HepG2 (cell line): ENCODE data around the gene TTC23L. TPM values are rescaled to one million over a fixed set of nuclear protein-coding genes. Genes with fewer than 3 reads are reported as not detected.
A peak's percentile ranks its signal among the peaks of the same experiment; 100 is the strongest.

Source experiments
- ATM ChIP-seq: fragments of 450-650 bp; IDR thresholded peaks from 2 replicates; pipeline ENCODE4 v1.7.1; 2017; ENCODE audit warnings: mild to moderate bottlenecking, borderline replicate concordance
- DR1 ChIP-seq: sonication (generic); formaldehyde crosslinking; IDR thresholded peaks from 2 replicates; pipeline ENCODE4 v1.8.0; 2021; ENCODE audit warnings: mild to moderate bottlenecking, missing genetic modification reagents, inconsistent platforms
- FLYWCH1 ChIP-seq: sonication (generic); formaldehyde crosslinking; IDR thresholded peaks from 2 replicates; pipeline ENCODE4 v1.8.1; 2023; ENCODE audit warnings: mild to moderate bottlenecking, missing genetic modification reagents
- HNF4G ChIP-seq, 2 experiments: sonication (generic) in 1 of 2; formaldehyde crosslinking in 1 of 2; IDR thresholded peaks; 2 replicates each; pipeline versions ENCODE4 v1.4.0 to v1.6.1; 2011 to 2020; ENCODE audit warnings: borderline replicate concordance in 2 of 2, low read depth in 2 of 2, mild to moderate bottlenecking in 2 of 2, low read length in 1 of 2, missing genetic modification reagents in 1 of 2, moderate library complexity in 1 of 2
- MATR3 ChIP-seq: sonication (generic); formaldehyde crosslinking; IDR thresholded peaks from 2 replicates; pipeline ENCODE4 v1.4.0; 2020; ENCODE audit warnings: missing genetic modification reagents
- SMARCE1 ChIP-seq: fragments of 450-650 bp; IDR thresholded peaks from 2 replicates; pipeline ENCODE4 v1.6.1; 2017; ENCODE audit warnings: borderline replicate concordance
- ZFP62 ChIP-seq: sonication (generic); formaldehyde crosslinking; IDR thresholded peaks from 2 replicates; pipeline ENCODE4 v1.4.0; 2020; ENCODE audit warnings: missing genetic modification reagents
- ZNF569 ChIP-seq: sonication (generic); formaldehyde crosslinking; IDR thresholded peaks from 2 replicates; pipeline ENCODE4 v1.5.0; 2020; ENCODE audit warnings: mild to moderate bottlenecking, missing genetic modification reagents, moderate library complexity, borderline replicate concordance
- ZNF670 ChIP-seq: sonication (generic); formaldehyde crosslinking; IDR thresholded peaks from 2 replicates; pipeline ENCODE4 v1.8.0; 2022; ENCODE audit warnings: mild to moderate bottlenecking, missing genetic modification reagents, borderline replicate concordance
- ZNF781 ChIP-seq: sonication (generic); formaldehyde crosslinking; IDR thresholded peaks from 2 replicates; pipeline ENCODE4 v1.5.1; 2020; ENCODE audit warnings: borderline replicate concordance, mild to moderate bottlenecking, missing genetic modification reagents; ENCODE audit errors: not compliant biosample characterization
- ZNF788 ChIP-seq: sonication (generic); formaldehyde crosslinking; IDR thresholded peaks from 2 replicates; pipeline ENCODE4 v1.5.0; 2020; ENCODE audit warnings: mild to moderate bottlenecking, missing genetic modification reagents, borderline replicate concordance
- polyA plus RNA-seq, 8 experiments: library from polyadenylated mRNA; depleted of rRNA in 3 of 8; stranded (reverse) in 7 of 8; unstranded in 1 of 8; fragments of >200 nt; fragmentation: Illumina TruSeq in 4 of 8; extraction: Trizol in 4 of 8; gene quantifications; 2 replicates each; pipeline versions ENCODE4 v1.2.1 to v1.2.3, GENCODE V29; 2011 to 2016; ENCODE audit warnings: low read depth in 4 of 8, missing spikeins in 1 of 8, mixed read lengths in 1 of 8; ENCODE audit not compliant: insufficient read depth in 1 of 8
- total RNA-seq, 5 experiments: library from RNA; depleted of rRNA; stranded (reverse); fragments of >200 nt; fragmentation: Illumina TruSeq; extraction: Trizol; gene quantifications; 2 replicates each; pipeline ENCODE4 v1.2.3, GENCODE V29; 2016; ENCODE audit warnings: low read depth in 1 of 5
- TF ChIP-seq, protein P1 (sequence below): fragments of 450-650 bp; IDR thresholded peaks from 2 replicates; pipeline ENCODE4 v1.6.1; 2017; ENCODE audit warnings: mild to moderate bottlenecking
- TF ChIP-seq, protein P2 (sequence below): sonication (generic); formaldehyde crosslinking; IDR thresholded peaks from 2 replicates; pipeline ENCODE4 v1.4.0; 2020; ENCODE audit warnings: missing genetic modification reagents
- TF ChIP-seq, protein P3 (sequence below): sonication (generic); formaldehyde crosslinking; IDR thresholded peaks from 2 replicates; pipeline ENCODE4 v1.5.1; 2020; ENCODE audit warnings: mild to moderate bottlenecking, moderate library complexity, missing genetic modification reagents
- TF ChIP-seq, protein P4 (sequence below): sonication (generic); formaldehyde crosslinking; IDR thresholded peaks from 2 replicates; pipeline ENCODE4 v1.4.0; 2020; ENCODE audit warnings: missing genetic modification reagents, borderline replicate concordance
- TF ChIP-seq, protein P5 (sequence below): sonication (generic); formaldehyde crosslinking; conservative IDR thresholded peaks from 2 replicates; pipeline ENCODE4 v1.8.0; 2022; ENCODE audit warnings: missing genetic modification reagents

Gene TTC23L
- total and polyA plus RNA-seq, 2 of the 13 experiments (the other 11 are each of a cell fraction or from before 2014, with no cell fraction given) = 0.37 to 1.4 TPM

DNA sequence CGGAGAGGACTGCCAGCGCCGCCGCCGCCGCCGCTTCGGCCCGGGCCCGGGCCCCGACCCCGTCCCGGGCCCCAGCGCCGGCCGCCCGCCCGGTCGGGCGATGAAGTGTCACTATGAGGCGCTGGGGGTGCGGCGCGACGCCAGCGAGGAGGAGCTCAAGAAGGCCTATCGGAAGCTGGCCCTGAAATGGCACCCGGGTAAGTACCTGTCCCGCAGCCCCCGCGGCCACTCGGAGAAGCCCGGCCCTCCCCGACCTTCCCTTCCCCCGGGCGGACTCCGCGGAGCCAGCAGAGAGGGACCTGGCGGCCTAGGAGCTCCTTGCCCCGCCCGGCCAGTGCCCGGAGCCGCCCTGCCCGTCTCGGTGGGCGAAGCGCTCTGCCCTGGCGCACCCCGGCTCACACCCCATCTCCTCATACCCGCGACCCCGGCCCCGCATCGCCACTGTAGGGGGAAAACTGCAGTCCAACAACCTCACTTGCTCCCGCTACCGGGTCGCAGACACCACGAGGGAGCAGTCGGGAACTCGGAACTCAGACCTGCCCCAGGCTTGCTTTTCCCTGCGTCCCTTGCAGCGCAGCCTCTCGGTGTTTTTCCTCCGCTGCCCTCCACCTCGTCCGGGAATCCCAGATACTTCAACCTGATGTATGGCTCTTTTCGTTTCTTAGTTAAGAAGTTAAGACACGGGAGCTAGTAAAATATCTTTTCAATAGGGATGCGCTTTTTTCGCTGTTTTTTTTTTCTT is 90.9 kb downstream of the TTC23L start (continued):
- TF ChIP-seq, protein P1, sequence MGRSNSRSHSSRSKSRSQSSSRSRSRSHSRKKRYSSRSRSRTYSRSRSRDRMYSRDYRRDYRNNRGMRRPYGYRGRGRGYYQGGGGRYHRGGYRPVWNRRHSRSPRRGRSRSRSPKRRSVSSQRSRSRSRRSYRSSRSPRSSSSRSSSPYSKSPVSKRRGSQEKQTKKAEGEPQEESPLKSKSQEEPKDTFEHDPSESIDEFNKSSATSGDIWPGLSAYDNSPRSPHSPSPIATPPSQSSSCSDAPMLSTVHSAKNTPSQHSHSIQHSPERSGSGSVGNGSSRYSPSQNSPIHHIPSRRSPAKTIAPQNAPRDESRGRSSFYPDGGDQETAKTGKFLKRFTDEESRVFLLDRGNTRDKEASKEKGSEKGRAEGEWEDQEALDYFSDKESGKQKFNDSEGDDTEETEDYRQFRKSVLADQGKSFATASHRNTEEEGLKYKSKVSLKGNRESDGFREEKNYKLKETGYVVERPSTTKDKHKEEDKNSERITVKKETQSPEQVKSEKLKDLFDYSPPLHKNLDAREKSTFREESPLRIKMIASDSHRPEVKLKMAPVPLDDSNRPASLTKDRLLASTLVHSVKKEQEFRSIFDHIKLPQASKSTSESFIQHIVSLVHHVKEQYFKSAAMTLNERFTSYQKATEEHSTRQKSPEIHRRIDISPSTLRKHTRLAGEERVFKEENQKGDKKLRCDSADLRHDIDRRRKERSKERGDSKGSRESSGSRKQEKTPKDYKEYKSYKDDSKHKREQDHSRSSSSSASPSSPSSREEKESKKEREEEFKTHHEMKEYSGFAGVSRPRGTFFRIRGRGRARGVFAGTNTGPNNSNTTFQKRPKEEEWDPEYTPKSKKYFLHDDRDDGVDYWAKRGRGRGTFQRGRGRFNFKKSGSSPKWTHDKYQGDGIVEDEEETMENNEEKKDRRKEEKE = no peak
- TF ChIP-seq ZNF781 (CRISPR knock-in tag) (no peak), DR1 (CRISPR knock-in tag) (0 out of 2 replicates have a peak, but pooled peaks have one; percentile 46), MATR3 (CRISPR knock-in tag) (no peak), ZFP62 (CRISPR knock-in tag) (no peak), FLYWCH1 (CRISPR knock-in tag) (no peak), SMARCE1 (no peak), ZNF670 (CRISPR knock-in tag) (no peak), ZNF788 (CRISPR knock-in tag) (peak; percentile 60; the same call in 1 of the 2 replicates), ATM (no peak), HNF4G (IDR thresholded peaks at IDR 0.05; ENCODE audit: borderline replicate concordance, low read depth, low read length) (no peak), HNF4G (CRISPR knock-in tag; IDR thresholded peaks at IDR 0.05; ENCODE audit: borderline replicate concordance, low read depth) (no peak), ZNF569 (CRISPR knock-in tag) (no peak)
- TF ChIP-seq, protein P2, sequence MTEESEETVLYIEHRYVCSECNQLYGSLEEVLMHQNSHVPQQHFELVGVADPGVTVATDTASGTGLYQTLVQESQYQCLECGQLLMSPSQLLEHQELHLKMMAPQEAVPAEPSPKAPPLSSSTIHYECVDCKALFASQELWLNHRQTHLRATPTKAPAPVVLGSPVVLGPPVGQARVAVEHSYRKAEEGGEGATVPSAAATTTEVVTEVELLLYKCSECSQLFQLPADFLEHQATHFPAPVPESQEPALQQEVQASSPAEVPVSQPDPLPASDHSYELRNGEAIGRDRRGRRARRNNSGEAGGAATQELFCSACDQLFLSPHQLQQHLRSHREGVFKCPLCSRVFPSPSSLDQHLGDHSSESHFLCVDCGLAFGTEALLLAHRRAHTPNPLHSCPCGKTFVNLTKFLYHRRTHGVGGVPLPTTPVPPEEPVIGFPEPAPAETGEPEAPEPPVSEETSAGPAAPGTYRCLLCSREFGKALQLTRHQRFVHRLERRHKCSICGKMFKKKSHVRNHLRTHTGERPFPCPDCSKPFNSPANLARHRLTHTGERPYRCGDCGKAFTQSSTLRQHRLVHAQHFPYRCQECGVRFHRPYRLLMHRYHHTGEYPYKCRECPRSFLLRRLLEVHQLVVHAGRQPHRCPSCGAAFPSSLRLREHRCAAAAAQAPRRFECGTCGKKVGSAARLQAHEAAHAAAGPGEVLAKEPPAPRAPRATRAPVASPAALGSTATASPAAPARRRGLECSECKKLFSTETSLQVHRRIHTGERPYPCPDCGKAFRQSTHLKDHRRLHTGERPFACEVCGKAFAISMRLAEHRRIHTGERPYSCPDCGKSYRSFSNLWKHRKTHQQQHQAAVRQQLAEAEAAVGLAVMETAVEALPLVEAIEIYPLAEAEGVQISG (CRISPR knock-in tag) = peak; percentile 64
- TF ChIP-seq, protein P3, sequence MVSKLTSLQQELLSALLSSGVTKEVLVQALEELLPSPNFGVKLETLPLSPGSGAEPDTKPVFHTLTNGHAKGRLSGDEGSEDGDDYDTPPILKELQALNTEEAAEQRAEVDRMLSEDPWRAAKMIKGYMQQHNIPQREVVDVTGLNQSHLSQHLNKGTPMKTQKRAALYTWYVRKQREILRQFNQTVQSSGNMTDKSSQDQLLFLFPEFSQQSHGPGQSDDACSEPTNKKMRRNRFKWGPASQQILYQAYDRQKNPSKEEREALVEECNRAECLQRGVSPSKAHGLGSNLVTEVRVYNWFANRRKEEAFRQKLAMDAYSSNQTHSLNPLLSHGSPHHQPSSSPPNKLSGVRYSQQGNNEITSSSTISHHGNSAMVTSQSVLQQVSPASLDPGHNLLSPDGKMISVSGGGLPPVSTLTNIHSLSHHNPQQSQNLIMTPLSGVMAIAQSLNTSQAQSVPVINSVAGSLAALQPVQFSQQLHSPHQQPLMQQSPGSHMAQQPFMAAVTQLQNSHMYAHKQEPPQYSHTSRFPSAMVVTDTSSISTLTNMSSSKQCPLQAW (CRISPR knock-in tag) = no peak
- TF ChIP-seq, protein P4, sequence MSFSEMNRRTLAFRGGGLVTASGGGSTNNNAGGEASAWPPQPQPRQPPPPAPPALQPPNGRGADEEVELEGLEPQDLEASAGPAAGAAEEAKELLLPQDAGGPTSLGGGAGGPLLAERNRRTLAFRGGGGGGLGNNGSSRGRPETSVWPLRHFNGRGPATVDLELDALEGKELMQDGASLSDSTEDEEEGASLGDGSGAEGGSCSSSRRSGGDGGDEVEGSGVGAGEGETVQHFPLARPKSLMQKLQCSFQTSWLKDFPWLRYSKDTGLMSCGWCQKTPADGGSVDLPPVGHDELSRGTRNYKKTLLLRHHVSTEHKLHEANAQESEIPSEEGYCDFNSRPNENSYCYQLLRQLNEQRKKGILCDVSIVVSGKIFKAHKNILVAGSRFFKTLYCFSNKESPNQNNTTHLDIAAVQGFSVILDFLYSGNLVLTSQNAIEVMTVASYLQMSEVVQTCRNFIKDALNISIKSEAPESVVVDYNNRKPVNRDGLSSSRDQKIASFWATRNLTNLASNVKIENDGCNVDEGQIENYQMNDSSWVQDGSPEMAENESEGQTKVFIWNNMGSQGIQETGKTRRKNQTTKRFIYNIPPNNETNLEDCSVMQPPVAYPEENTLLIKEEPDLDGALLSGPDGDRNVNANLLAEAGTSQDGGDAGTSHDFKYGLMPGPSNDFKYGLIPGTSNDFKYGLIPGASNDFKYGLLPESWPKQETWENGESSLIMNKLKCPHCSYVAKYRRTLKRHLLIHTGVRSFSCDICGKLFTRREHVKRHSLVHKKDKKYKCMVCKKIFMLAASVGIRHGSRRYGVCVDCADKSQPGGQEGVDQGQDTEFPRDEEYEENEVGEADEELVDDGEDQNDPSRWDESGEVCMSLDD (CRISPR knock-in tag) = no peak
- TF ChIP-seq, protein P5, sequence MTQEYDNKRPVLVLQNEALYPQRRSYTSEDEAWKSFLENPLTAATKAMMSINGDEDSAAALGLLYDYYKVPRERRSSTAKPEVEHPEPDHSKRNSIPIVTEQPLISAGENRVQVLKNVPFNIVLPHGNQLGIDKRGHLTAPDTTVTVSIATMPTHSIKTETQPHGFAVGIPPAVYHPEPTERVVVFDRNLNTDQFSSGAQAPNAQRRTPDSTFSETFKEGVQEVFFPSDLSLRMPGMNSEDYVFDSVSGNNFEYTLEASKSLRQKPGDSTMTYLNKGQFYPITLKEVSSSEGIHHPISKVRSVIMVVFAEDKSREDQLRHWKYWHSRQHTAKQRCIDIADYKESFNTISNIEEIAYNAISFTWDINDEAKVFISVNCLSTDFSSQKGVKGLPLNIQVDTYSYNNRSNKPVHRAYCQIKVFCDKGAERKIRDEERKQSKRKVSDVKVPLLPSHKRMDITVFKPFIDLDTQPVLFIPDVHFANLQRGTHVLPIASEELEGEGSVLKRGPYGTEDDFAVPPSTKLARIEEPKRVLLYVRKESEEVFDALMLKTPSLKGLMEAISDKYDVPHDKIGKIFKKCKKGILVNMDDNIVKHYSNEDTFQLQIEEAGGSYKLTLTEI (CRISPR knock-in tag) = no peak
